ENCODE results near the gene EPS8L2.
A peak's percentile ranks its signal among the peaks of the same experiment; 100 is the strongest.
"Not testable (repeated sequence)": the region's sequence is repeated elsewhere in the genome, so short reads cannot be mapped to it uniquely, and the experiment has no call there.

EPS8L2 gene

DNA sequence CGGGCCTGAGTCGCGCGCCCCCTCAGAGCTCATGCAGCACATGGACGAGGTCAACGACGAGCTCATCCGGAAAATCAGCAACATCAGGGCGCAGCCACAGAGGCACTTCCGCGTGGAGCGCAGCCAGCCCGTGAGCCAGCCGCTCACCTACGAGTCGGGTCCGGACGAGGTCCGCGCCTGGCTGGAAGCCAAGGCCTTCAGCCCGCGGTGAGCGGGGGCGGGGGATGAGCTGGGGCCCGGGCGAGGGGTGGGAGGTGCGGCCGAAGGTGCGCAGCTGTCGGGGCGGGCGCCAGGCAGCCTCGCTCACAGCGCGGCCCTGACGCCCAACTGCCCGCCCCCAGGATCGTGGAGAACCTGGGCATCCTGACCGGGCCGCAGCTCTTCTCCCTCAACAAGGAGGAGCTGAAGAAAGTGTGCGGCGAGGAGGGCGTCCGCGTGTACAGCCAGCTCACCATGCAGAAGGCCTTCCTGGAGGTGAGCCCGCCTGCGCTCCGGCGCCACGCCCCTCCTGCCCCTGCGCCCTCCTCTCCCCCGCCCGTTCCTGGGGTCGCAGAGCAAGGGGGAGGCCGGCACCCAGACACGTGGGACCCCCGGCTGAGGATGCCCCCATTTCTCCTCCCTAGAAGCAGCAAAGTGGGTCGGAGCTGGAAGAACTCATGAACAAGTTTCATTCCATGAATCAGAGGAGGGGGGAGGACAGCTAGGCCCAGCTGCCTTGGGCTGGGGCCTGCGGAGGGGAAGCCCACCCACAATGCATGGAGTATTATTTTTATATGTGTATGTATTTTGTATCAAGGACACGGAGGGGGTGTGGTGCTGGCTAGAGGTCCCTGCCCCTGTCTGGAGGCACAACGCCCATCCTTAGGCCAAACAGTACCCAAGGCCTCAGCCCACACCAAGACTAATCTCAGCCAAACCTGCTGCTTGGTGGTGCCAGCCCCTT, 20.5 kb downstream of the EPS8L2 start:
- peak; percentile 20 for DNase-seq

DNA sequence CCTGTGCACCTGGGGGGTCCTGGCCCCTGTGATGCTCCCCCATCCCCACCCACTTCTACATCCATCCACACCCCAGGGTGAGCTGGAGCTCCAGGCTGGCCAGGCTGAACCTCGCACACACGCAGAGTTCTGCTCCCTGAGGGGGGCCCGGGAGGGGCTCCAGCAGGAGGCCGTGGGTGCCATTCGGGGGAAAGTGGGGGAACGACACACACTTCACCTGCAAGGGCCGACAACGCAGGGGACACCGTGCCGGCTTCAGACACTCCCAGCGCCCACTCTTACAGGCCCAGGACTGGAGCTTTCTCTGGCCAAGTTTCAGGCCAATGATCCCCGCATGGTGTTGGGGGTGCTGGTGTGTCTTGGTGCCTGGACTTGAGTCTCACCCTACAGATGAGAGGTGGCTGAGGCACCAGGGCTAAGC, 21.3 kb downstream of the EPS8L2 start:
- DNase-seq: no peak

DNA sequence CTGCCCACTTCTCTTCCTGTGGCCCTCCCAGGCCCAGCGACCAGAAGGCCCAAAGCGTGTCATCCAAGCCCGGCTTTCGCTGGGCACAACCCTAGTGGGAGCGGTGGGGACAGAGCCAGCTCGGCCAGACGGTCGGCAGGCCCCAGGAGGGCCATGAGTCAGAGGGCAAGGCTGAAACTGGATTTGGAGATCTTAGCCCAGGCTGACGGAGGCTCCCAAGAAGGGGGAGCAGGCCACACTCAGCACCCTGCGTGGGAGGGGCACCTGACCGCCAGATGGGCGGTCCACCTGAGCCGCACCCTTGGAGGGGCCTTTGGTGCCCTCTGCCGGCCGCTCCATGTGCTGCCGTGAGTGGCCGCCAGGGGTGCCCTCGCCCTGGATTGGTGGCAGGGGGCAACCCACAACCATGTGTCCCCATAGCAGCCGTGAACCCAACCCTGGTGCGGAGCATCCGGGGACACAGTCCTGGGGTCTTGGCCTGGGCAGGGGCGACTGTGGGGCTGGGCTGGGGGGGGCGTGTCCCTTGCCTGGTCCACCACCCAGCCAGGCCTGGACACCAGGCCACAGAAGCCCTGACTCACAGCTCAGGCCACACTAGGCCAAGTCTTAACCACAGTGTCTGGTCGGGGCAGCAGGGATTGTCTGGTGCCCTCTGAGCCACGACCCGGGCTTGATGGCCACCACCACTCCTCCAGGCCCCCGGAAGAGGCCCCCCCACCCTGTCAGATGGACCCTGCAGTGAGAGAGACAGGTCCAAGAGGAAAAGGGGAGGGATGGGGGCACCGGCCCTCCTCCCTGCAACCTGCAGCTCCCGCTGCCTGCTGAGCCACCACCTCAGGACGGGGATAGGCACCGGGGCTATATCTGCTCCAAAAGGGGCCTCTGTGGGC, 22.1 kb downstream of the EPS8L2 start:
- DNase-seq: peak; percentile 12

DNA sequence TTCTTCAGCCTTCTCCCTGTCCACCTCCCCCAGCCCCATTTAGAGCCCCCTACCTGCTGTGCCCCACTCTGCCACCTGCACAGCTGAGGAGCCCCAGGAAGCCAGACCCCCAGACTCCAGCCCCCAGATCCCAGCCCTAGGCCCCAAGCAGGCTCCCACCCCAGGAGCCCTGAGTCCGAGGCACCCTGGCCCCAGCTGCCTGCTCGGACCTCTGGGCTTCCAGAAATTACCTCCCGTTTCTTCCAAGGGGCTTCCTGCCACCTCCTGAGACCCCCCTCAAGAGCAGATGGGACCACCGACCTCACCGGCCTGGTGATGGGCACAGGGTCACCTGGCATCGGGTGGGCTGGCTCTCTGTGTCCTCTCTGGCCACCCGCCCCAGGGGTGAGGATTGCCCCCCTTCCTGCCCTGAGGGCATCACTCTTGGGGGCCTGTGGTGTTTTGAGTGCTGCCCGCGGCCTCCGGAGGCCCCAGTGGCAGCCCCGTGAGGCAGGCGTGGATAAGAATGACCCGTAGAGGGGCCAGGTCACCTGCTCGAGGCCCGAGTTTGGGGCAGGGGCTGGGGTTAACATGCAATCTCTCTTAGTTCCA, 23.0 kb downstream of the EPS8L2 start:
- no peak for DNase-seq

DNA sequence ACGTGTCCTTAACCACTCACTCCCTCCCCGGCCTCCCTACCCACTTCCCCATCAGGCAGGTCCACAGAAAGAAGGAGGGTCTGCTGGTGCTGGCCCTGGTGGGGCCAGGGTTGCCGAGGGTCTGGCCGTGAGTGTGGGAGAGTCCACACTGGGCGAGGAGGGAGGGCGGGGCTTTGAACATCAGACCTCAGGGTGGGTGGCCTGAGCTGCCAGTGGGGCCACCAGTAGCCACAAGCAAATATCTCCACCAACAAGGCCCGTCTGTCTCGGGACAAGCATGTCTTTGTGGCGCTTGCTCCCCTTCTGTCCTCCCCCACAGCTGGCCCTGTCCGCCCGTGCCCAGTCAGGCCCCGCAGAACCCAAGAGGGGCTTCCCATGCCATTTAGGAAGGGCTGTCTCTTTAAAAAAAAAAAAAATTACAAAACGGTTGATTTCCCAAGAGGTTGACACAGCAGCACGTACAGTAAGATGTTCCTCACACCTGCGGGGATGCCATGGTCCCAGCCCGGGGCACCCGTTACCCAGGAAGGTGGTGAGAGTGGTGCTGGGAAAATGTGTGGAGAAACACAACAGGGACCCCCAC, 23.6 kb downstream of the EPS8L2 start:
- no peak for DNase-seq

DNA sequence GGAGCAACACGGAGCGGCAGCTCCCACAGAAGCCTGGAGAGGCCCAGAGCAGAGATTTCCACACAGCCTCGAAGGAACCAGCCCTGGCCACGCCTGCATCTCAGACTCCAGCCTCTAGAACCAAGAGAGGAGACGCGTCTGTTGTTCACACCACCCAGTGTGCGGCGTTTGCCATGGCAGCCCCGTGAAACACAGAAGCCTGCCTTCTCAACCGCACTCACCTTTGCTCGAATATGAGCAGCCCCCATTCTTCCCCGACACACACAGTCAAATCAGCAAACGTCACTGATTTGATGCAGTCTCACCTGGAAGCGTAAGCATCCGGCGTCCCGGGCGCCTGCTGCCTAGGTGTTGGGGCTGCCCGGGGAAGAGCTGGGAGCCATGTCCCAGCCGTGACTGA, 27.0 kb downstream of the EPS8L2 start:
- no peak for DNase-seq

DNA sequence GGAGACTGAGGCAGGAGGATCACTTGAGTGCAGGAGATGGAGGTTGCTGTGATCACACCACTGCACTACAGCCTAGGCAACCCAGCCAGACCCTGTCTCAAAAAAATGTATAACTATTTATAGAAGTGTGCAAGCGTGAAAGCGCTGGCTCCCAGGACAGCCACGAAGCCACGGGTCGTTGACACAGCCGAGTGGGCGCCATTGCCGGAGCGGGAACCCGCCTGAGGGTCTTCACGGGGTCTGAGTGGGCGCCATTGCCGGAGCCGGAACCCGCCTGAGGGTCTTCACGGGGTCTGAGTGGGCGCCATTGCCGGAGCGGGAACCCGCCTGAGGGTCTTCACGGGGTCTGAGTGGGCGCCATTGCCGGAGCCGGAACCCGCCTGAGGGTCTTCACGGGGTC, 28.5 kb downstream of the EPS8L2 start:
- DNase-seq: not testable (repeated sequence)

DNA sequence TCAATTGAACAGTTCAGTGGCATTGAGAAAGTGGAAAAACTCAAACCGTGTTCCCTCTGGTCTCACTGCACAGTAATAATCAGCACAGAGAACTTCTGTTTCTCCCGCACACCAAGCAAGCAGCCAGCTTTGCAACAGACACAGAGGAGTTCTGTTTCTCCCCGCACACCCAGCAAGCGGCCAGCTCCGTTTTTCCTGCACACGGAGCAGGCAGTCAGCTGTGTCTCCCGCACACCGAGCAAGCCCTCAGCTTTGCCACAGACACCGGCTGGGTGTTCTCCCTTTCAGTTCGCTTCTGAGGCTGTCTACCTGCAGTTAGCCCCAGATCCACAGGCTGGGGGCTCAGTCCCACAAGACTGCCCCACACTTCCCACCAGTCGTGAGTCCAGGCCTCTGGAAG, 31.3 kb downstream of the EPS8L2 start:
- no peak for DNase-seq

DNA sequence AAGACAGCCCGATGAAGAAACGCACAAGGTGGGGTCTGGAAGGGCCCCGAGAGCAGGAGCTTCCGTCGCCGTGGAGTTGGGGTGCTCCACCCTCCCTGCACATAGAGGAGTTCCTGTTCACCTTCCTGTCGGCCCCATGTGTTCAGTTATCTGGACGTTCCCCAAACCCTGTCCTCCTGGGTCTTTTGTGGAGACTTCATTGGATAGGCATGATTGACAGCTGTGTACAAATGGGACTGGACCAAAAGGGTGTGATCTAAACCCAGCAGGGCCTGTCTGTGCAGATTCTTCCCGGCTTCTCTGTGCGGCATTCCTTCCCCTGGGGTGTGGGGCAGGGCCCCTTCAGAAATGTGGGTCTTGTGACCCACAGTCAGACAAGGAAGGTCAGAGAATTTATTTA, 31.9 kb downstream of the EPS8L2 start:
- not testable (repeated sequence) for DNase-seq

DNA sequence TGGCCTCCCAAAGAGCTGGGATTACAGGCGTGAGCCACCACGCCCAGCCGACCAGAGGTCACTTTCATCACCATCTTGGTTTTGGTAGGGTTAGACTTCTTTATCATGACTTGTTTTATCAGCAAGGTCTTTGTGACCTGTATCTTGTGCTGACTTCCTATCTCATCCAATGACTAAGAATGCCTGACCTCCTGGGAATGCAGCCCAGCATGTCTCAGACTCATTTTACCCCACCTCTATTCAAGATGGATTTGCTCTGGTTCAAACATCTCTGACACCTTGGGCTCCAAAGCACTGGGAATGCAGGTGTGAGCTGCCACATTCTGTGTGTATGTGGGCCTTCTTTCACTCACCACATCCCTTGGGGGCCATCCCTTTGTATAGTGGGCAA, 36.1 kb downstream of the EPS8L2 start:
- no peak for DNase-seq

DNA sequence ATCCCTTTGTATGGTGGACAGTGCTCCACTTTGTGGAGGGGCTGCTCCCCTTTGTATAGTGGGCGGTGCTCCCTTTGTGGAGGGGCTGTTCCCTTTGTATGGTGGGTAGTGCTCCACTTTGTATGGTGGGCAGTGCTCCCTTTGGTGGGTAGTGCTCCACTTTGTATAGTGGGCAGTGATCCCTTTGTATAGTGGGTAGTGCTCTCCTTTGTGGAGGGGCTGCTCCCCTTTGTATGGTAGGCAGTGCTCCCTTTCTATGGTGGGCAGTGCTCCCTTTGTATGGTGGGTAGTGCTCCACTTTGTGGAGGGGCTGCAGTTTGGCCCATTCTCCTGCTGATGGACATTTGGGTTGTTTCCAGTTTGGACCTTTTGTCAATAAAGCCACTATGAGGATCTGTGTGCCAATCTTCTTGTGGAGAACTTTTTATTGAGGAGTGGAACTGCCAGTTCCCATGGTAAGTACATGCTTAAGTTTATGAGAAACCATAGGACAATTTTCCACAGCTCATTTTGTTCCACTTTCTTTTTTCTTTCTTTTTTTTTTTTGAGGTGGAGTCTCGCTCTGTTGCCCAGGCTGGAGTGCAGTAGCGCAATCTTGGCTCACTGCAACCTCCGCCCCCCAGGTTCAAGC, 36.7 kb downstream of the EPS8L2 start:
- DNase-seq: no peak

DNA sequence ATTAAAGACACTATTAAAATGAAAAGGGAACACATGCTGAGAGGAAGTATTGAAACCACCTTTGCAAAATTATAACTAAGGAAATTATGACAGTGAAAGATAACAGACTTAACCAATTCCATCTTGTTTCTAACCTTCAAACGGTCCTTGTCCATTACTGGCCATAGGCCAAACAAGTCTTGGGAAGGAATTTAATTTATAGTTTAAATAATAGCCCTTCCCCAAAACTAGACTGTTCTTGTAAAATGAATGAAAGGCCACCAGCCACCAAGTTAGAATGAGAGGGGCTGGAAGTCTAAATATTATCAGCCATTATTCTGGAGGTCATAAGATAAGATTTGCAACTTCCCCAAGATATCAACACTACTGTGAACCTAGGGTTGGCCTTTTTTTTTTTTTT, 39.4 kb downstream of the EPS8L2 start:
- no peak for DNase-seq

DNA sequence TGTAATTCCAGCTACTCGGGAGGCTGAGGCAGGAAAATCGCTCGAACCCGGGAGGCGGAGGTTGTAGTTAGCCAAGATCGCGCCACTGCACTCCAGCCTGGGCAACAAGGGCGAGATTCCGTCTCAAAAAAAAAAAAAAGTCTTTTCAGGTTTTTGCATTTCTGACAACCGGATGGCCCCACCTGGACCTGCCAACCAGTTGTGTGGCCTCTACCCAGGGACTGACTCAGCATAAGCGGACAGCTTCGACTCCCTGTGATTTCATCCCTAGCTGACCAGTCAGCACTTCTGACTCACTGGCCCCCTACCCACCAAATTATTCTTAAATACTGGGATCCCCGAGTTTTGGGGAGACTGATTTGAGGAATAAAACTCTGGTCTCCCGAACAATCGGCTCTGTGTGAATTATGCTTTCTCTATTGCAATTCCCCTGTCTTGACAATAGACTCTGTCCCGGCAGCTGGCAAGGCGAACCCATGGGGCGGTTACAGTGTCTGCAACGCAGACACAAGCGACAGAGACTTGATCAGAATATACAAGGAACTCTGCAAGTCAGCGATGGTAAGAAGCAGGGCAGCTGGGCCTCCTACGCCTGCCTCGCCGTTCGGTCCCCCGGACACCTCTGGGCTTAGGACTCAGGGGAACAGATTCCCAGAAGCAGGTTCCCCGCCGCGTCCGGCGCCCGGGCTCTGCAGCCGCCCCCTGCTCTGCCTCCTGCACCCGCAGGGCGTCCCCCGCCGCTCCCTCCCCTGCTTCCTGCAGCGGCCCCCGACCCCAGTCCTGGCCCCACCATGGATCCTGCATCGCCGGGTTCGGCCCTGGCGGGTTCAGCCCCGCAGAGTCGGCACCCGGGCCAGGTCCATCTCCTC, 40.5 kb downstream of the EPS8L2 start:
- no peak for DNase-seq

DNA sequence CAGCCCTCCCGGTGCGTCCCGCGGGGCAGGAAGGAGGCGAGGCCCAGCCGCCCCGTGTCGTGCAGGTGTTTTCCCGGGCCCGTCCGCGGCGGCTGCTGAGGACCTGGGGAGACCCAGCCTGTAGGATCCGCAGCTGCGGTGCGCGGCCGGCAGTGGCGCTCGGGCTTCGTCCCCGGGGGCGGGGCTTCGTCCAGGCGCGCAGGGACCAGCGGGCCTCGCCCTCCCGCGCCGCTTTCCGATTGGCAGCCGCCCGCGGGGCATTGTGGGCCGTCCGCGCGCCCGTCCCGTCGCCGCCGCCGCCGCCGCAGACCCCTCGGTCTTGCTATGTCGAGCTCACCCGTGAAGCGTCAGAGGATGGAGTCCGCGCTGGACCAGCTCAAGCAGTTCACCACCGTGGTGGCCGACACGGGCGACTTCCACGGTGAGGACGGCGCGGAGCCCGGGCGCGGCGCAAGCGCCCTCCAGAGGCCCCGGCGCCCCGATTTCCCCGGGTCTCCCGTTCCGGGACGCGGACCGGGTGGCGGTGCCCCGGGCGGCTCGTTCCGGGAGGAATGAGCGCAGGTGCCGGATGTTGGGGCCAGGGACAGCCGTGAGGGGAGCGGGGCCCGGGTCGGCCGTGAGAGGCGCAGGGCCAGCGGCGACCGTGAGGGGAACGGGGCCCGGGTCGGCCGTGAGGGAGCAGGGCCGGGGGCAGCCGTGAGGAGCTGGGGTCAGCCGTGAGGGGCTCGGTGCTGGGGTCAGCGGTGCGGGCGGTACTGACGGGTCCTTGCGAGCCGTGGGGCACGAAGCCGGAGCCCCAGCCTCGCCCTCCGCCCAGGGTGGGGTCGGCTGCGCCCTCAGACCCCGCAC, 41.4 kb downstream of the EPS8L2 start, which contains the start of gene TALDO1:
TSS of gene TALDO1 (plus strand) at position 307 of the 849 bp plus-strand sequence. CDS start at position 325, 18 bp downstream.
- peak; percentile 52 for DNase-seq

DNA sequence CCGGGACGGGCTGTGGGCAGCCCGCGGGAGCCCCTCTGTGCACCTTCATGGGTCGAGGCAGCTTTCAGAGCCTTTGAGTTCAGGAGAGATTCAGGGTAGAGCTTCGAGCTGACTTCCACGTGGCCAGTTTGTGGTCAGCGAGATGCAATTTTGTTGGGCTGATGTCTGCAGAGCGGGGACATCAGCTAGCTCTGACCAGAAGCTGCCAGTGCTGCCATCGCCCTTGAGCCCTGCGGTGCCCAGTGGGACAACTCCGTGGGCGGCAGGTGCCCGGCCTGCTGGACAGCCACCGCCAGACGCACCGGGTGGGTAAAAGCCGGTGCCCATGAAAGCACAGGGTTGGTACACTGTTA, 42.0 kb downstream of the EPS8L2 start:
- DNase-seq: no peak

DNA sequence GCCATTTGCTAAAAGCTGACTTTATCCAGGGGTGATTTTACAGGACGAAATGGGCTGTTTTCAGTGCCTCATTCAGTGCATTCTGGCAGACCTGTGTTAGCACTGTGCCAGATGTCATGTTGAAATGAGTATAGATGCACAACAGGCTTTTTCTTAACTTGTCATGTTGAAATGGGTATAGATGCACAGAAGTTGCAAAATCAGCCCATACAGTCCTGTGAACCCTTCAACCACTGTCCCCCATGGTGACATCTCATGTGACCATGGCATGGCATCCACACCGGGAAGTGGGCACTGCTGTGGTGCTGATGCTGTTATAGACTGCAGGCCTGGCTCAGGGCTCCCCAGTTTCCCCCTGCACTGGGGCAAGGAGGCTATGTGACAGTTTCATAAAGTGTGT, 43.7 kb downstream of the EPS8L2 start:
- no peak for DNase-seq

DNA sequence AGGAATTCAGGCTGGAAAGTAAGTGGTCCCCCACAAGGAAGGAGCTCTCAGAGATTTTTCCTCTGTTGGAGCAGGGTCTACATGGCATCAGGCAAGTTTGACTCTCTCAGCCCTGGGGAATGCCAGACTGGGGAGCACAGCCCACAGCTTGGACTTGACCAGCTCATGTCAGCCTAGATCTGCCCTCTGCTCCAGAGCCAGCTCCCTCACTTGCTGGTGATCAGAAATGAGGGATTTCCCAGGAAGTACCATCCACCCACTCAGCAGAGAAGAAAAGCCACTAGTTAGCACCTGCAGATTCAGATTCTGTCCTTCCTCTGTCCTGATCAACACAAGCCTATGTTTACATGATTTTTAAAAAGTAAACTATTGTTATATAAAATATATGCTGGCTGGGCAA, 54.2 kb downstream of the EPS8L2 start:
- no peak for DNase-seq

DNA sequence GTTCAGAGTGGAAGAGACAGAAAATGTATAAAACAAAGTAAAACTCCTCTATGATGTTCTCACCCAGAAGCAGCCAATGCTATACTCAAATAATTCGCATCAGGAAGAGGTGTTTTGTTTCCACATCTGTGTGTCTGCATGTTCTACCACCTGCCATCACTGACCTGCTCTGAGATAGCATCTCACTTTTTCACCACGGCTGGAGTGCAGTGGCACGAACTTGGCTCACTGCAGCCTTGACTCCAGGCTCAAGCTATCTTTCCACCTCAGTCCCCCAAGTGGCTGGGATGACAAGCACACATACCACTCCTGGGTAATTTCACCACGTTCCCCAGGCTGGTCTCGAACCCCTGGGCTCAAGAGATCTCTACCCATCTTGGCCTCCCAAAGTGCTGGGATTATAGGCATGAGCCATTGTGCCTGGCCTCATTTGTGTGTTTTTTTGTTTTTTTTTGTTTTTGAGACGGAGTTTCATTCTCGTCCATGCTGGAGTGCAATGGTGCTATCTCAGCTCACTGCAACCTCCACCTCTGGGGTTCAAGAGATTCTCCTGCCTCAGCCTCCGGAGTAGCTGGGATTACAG, 55.6 kb downstream of the EPS8L2 start:
- DNase-seq: no peak

DNA sequence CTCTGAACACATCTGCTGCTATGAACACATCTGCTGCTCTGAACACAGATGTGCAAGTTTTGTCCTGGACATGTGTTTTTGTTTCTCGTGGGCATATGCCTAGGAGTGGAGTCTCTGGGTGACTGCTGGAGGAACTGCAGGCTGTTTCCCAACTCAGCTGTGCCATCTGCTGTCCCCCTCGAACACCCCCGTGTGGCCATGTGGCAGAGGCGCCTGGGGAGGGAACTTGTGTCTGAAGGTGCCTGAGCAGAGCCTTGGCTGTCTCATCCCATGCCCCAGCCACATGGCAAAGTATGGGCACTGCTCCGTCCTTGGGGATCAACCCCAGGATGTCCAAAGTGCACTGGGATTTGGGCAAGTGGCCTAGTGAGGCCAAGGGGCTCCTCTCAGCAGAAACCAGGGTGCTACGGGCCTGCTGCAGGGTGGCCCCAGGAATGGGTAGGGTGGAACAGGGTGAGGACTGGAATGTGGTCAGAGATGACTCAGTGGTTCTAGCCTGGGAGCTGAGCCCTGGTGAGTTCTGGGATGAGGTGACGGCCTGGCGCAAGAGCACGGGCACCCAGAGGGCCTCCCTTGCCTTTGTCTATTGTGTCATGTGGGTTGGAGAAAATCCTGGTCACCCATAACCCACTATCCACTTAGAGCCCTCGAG, 56.5 kb downstream of the EPS8L2 start:
- DNase-seq: no peak

DNA sequence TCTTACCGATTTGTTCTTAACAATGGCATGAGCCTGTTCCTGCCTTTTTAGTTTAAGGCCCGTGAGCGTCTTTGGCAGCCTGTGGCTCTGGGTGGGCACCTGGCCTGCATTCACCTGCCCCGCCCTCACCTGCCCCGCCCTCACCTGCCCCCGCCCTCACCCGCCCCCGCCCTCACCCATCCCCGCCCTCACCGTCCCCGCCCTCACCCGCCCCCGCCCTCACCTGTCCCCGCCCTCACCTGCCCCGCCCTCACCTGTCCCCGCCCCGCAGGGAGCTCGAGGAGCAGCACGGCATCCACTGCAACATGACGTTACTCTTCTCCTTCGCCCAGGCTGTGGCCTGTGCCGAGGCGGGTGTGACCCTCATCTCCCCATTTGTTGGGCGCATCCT, 57.0 kb downstream of the EPS8L2 start:
- DNase-seq: no peak
